GM19395 (cell line): Measurements from ENCODE around the gene IL31.

Experiments used
- ATAC-seq: cut with Tn5 transposase; IDR thresholded peaks from one replicate; pipeline ENCODE4 v1.9.1; 2021; ENCODE audit warnings: mild to moderate bottlenecking, moderate library complexity; ENCODE audit not compliant: unreplicated experiment

Gene IL31

GRCh38 chr12:122159882-122160281 lies 14.1 kb downstream of the IL31 start:
- no peak for ATAC-seq

GRCh38 chr12:122158700-122159285 lies 15.2 kb downstream of the IL31 start:
- ATAC-seq: no peak

- ATAC-seq: no peak
These were observed 18.3 kb downstream of the IL31 start for GRCh38 chr12:122155705-122156104.

- ATAC-seq: no peak
These were observed 21.3 kb downstream of the IL31 start for GRCh38 chr12:122152754-122153153.

- no peak for ATAC-seq
These were observed 23.8 kb downstream of the IL31 start for GRCh38 chr12:122150127-122150681.

GRCh38 chr12:122148657-122149056 lies 25.4 kb downstream of the IL31 start:
- ATAC-seq: no peak

GRCh38 chr12:122147514-122148290 lies 26.3 kb downstream of the IL31 start:
- ATAC-seq: no peak

- no peak for ATAC-seq
These were observed 28.3 kb downstream of the IL31 start for GRCh38 chr12:122145505-122146330.

- no peak for ATAC-seq
These were observed 29.1 kb downstream of the IL31 start for GRCh38 chr12:122144885-122145284.

- ATAC-seq: no peak
These were observed 31.2 kb downstream of the IL31 start for GRCh38 chr12:122142857-122143256.

- ATAC-seq: no peak
These were observed 31.9 kb downstream of the IL31 start for GRCh38 chr12:122141911-122142725.

GRCh38 chr12:122140467-122141257 lies 33.4 kb downstream of the IL31 start:
- no peak for ATAC-seq

- ATAC-seq: no peak
These were observed 34.1 kb downstream of the IL31 start for GRCh38 chr12:122139941-122140340.

- no peak for ATAC-seq
These were observed 34.8 kb downstream of the IL31 start for GRCh38 chr12:122139266-122139665.

GRCh38 chr12:122138616-122139015 lies 35.4 kb downstream of the IL31 start:
- ATAC-seq: no peak

GRCh38 chr12:122138181-122138580 lies 35.8 kb downstream of the IL31 start:
- ATAC-seq: no peak

- no peak for ATAC-seq
These were observed 36.3 kb downstream of the IL31 start for GRCh38 chr12:122137681-122138080.

- no peak for ATAC-seq
These were observed 36.8 kb downstream of the IL31 start for GRCh38 chr12:122137229-122137628.

GRCh38 chr12:122135437-122136031 lies 38.5 kb downstream of the IL31 start:
- no peak for ATAC-seq
